ENCODE measurements around the gene PNMA5. TPM values are rescaled to one million over a fixed set of nuclear protein-coding genes. Genes with fewer than 3 reads are reported as not detected.

Gene PNMA5
- total RNA-seq, 2 experiments from 2014 or later, result 0.15 TPM; not detected in 1

DNA sequence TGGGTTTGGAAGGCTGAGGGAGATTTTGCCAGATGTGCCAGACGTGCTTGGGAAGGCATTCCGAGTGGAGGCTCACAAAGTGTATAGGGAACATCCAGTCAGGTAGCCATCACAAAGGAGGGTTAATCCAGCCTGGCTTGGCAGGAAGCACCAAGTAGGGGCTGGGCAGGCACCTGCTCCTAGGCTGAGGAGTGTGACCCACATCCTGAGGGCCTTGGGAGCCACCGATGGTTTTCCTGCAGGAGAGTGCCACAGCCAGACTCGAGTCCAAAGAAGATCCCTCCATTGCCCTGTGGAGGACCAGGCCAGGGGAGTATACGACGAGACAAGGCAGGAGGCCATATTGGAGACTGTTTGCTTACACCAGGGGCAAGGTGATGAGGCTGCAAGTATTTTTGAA lies 47.2 kb downstream of the PNMA5 start:
- Mint-ChIP-seq H3K4me3 (no peak overlapping the region), H3K27me3 (no peaks in the 10 kb centered on the region), H3K9me3 (ENCODE audit: low read depth) (no peaks in the 10 kb centered on the region), H3K4me1 (peaks cover 5% of the 10 kb centered on the region), H3K27ac (no peak overlapping the region), H3K36me3 (no peaks in the 10 kb centered on the region)
- CTCF ChIA-PET, result interaction anchor here (1.5 kb wide), 1 partner anchor 561 kb away, joined by 3 read pairs; no protein-coding TSS in a partner anchor
- ATAC-seq (no peak), DNase-seq (no peak)

DNA sequence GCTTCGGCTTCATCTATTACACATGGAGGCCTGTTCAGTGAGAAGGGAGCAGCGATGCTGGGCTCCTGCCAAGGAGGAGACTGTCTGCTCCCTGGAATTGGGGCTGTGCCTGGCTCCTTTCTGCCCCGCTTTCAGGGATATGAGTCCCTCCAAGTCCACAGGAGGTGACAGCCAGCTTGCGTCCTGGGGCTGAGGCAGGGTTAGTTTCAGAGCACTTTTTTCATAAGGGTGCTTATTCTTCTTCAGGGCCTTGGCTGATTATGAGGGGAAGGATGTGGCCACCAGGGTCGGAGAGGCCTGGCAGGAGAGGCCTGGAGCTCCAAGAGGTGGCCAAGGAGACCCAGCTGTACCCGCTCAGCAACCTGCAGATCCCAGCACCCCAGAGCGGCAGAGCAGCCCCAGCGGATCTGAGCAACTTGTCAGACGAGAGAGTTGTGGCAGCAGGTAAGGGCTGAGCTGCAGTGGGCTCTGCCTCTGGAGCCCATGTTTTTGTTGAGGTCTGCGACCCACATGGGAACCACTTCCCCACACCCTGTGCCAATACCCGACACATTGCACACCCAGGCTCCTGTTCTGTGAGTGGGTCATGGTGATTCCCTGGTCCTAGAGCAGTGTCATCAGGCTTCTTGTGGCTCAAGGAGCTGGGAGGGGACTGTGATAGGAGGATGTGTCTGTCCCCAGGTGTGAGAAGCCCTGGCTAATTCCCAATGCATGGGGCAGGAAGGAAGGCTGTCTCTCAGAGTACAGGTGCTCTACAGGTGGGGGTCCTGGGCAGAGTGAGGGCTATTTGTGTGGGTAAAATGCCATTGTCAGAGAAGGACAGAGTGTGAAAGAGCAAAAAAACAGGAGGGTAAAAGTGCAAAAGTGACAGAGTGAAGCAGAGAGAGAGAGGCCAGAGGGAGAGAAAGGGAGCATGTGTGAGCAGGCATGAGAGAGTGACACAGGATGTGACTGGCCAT lies 48.6 kb downstream of the PNMA5 start:
- ATAC-seq (no peak), DNase-seq (no peak)
- CTCF ChIA-PET, result no interaction called here
- Mint-ChIP-seq H3K27ac (no peak overlapping the region), H3K4me3 (no peak overlapping the region), H3K9me3 (ENCODE audit: low read depth) (no peaks in the 10 kb centered on the region), H3K36me3 (no peaks in the 10 kb centered on the region), H3K27me3 (no peaks in the 10 kb centered on the region), H3K4me1 (peaks cover 11% of the 10 kb centered on the region)

DNA sequence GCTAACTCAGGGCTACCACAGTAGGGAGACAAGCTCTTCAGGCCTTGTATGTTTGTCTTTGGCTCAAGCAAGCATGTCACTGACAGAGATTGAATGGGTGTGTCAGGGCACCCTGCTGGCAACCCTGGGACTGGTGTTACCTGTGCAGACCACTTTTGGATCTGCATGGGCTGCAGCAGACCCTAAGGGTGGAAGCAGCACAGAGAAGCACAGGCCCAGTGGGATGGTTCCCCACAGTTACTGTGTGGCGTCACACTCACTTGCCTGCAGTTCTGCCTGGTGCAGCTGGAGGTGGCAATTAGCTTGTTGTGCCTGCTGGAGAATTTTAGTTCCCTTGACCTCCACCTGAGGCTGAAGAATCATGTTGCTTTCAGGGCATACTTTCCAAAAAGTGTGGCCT lies 50.1 kb downstream of the PNMA5 start:
- H3K36me3 Mint-ChIP-seq, result no peaks in the 10 kb centered on the region
- ATAC-seq (no peak), DNase-seq (no peak)
- peaks cover 11% of the 10 kb centered on the region for H3K4me1 Mint-ChIP-seq
- H3K9me3 Mint-ChIP-seq (ENCODE audit: low read depth), result no peaks in the 10 kb centered on the region
- CTCF ChIA-PET, result interaction anchor here (0.8 to 3.4 kb wide), 3 partner anchors 14 to 563 kb away, joined by 3 to 25 read pairs (median 11); no protein-coding TSS in a partner anchor
- no peaks in the 10 kb centered on the region for H3K27me3 Mint-ChIP-seq
- no peak overlapping the region for H3K27ac Mint-ChIP-seq
- no peak overlapping the region for H3K4me3 Mint-ChIP-seq

- H3K27ac Mint-ChIP-seq, result peak overlapping the region; percentile 75
- no peaks in the 10 kb centered on the region for H3K27me3 Mint-ChIP-seq
- peaks cover 11% of the 10 kb centered on the region for H3K4me1 Mint-ChIP-seq
- no peaks in the 10 kb centered on the region for H3K36me3 Mint-ChIP-seq
- ATAC-seq, result no peak
- CTCF ChIA-PET, result interaction anchor here (1.0 to 3.4 kb wide), 21 partner anchors 8 to 727 kb away, joined by 3 to 25 read pairs (median 4); partner anchors contain the start of gene HAUS7
- DNase-seq, result no peak
- peak overlapping the region; percentile 85 for H3K4me3 Mint-ChIP-seq
- no peaks in the 10 kb centered on the region for H3K9me3 Mint-ChIP-seq (ENCODE audit: low read depth)
Observed at GRCh38 chrX:152942077-152942442, 51.9 kb downstream of the PNMA5 start.

DNA sequence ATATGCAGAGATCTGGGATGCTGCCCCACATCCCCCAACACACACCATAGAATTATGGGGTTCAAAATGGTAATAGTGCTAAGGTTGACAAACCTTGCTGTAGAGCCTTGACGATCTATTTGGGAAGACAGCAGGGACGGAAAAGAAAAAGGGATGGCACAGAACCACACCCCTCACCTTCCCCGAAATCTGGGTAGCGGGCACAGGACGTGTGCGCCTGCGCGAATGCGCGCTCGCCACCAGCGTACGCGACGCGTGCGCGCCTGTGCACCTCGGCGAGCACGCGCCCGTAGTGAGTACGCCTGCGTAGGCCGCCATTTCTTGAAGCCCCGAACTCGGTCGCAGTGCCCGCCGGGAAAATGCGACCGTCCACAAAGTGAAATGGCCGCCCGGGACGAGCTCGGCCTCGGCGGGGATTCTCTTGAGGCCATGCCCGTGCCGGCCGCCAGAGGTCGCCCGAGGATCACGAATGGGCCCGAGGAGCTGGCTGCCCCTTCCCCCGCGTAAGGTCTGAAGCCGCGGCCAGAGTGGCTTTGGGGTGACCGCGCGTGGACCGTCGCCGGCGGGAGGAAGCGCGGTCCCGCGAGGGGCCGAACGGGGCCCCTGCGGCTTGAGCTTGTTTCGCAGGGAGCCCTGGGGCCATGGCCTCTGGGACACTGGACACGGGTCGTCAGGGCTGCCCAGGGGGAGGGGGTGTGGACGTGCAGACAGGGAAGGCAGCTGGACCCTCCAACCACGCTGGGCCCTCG lies 52.4 kb downstream of the PNMA5 start:
- peak overlapping the region; percentile 85 for H3K4me3 Mint-ChIP-seq
- H3K4me1 Mint-ChIP-seq, result peaks cover 11% of the 10 kb centered on the region
- DNase-seq (peak; percentile 93), ATAC-seq (peak; percentile 99)
- H3K27me3 Mint-ChIP-seq, result no peaks in the 10 kb centered on the region
- H3K36me3 Mint-ChIP-seq, result no peaks in the 10 kb centered on the region
- H3K27ac Mint-ChIP-seq, result peak overlapping the region; percentile 75
- CTCF ChIA-PET, result interaction anchor here (0.6 to 3.4 kb wide), 23 partner anchors 9 to 727 kb away, joined by 3 to 25 read pairs (median 4); partner anchors contain the start of gene HAUS7
- H3K9me3 Mint-ChIP-seq (ENCODE audit: low read depth), result no peaks in the 10 kb centered on the region

Other genes with a start within 250 kb of the PNMA5 start
- not detected for gene MAGEA2, start 240.3 kb downstream of the PNMA5 start, total RNA-seq
- 1 to 10 TPM; 1.4 to 1.8 TPM for gene CSAG3, start 234.9 kb downstream of the PNMA5 start, total RNA-seq
- gene MAGEA6, start 224.4 kb downstream of the PNMA5 start, total RNA-seq, result not detected
- 1 to 10 TPM; 5.9 to 8.7 TPM for gene CETN2, start 163.4 kb downstream of the PNMA5 start, total RNA-seq
- 10 to 100 TPM; 16.3 to 24.8 TPM for gene NSDHL, start 163.1 kb downstream of the PNMA5 start, total RNA-seq
- gene ZNF185, start 96.0 kb downstream of the PNMA5 start, total RNA-seq, result under 1 TPM; 0.91 to 0.93 TPM
- gene PNMA3, start 62.4 kb upstream of the PNMA5 start, total RNA-seq, result 1 to 10 TPM; 1.0 to 2.2 TPM
- gene PNMA6A, start 78.3 kb upstream of the PNMA5 start, total RNA-seq, result under 1 TPM; 0.35 to 0.45 TPM
- not detected for gene MAGEA1, start 185.2 kb upstream of the PNMA5 start, total RNA-seq